NCI-H2227 (cell line): ENCODE data around the gene FRAS1.
"Not testable (repeated sequence)": the region's sequence is repeated elsewhere in the genome, so short reads cannot be mapped to it uniquely, and the experiment has no call there.

Experiments
- DNase-seq: peaks from one replicate; lab custom pipeline; 2025; ENCODE audit not compliant: unreplicated experiment; lab: John Stamatoyannopoulos, UW

FRAS1 gene

DNA sequence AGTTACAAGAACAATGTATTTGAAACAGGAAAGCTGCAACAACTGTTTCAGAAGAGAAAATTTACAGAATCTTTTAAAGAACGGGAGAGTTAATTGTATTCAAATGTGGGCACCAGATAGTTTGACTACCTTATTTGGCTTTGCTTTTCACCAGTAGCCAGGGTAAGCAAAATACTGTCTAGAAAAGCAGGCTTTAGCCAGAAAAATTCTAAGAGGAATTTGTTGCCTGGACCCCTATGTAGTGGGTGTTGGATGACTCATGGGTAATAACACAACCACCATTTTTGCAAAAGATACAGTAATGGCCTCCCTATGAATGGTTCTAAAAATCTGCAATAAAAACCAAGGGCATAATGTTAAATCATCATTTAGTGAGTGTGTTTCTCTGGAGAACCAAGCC is 261.0 kb downstream of the FRAS1 start:
- no peak for DNase-seq

DNA sequence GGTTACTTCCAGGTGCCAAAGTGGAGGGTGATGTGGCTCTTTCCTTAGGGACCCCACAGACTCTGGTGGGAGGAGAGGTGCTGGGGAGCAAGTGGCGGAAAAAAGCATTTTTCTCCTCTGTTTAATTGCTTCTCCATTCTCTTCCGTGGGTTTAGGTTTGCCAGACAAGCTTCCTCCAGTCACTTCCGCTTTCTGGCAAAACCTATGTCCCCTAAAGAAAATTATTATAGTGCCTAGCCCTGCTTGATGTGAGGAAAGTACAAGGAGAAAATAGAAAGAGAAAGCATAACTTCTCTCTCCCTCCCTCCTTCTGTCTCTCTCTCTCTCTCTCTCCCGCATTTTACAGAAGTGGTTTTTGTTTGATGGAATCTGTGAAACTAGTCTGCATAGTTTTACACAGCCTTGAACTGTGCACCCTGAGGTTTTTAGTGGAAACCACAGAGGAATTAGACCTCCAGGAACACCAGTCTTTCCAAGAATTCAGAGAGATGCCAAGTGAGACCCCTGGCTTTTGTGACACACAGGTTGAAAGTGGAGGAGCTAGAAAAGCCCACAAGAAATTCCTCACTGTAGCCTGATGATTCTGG is 263.3 kb downstream of the FRAS1 start:
- DNase-seq = no peak

GRCh38 chr4:78322032-78322431 is 264.9 kb downstream of the FRAS1 start:
- no peak for DNase-seq

- DNase-seq = no peak
Observed at GRCh38 chr4:78323439-78323838, 266.3 kb downstream of the FRAS1 start.

DNA sequence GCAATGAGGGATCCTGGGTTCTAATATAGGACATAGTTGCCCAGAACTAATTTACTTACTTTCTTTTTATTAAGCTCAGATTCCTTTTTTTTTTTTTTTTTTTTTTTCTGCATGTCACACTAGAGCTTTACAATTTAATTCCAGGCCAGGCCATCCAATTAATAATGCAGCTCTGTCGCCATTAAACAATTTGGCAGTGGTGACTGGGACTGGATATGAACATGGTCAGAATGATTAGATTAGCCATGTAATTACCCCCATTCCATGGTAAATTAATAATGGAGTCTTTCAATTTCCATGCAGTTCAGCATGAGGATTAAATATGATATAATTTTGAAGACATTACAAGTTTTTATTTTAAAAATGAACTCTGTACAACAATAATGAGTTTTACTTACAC is 267.5 kb downstream of the FRAS1 start:
- DNase-seq = no peak

- no peak for DNase-seq
Observed at GRCh38 chr4:78325271-78326157, 268.4 kb downstream of the FRAS1 start.

DNA sequence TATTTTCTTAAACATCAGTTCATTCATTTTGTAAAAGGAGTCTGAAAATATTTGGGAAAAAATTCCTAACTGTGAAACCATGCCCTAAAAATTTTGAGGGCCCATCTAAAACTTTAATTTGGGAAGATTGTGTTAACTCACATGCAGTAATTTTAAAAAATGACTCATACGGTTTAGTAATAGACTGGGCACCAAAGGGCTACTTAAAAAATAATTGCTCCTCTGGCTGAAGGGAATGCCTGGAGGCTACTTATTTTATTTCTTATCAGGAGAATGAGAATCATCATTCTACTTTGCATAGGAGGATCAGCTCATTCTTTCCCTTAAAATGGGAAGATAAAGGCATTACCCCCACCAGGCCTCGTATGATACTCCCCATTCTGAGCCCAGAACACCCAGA is 271.5 kb downstream of the FRAS1 start:
- not testable (repeated sequence) for DNase-seq

- DNase-seq = no peak
Observed at GRCh38 chr4:78331186-78331585, 274.1 kb downstream of the FRAS1 start.

DNA sequence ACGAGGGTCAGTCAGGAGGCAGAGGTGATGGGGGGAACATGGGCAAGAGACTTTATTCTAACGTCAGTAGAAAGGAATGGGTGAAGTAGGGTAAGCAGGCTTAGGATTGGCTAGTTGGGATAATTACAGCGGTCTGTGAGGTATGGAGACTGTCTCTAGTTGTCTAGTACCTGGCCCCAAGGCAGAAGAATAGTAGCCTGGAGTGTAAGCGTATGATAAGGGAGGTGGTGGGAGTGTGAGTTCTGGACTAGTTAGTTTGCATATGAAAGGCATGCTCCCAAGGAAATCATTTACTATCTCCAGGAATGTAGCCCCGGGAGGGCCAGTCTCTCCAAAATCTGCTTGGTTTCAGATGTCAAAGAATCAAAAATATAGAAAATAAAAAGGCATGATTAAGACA is 274.8 kb downstream of the FRAS1 start:
- DNase-seq = no peak

- no peak for DNase-seq
Observed at GRCh38 chr4:78332976-78333375, 275.9 kb downstream of the FRAS1 start.

DNA sequence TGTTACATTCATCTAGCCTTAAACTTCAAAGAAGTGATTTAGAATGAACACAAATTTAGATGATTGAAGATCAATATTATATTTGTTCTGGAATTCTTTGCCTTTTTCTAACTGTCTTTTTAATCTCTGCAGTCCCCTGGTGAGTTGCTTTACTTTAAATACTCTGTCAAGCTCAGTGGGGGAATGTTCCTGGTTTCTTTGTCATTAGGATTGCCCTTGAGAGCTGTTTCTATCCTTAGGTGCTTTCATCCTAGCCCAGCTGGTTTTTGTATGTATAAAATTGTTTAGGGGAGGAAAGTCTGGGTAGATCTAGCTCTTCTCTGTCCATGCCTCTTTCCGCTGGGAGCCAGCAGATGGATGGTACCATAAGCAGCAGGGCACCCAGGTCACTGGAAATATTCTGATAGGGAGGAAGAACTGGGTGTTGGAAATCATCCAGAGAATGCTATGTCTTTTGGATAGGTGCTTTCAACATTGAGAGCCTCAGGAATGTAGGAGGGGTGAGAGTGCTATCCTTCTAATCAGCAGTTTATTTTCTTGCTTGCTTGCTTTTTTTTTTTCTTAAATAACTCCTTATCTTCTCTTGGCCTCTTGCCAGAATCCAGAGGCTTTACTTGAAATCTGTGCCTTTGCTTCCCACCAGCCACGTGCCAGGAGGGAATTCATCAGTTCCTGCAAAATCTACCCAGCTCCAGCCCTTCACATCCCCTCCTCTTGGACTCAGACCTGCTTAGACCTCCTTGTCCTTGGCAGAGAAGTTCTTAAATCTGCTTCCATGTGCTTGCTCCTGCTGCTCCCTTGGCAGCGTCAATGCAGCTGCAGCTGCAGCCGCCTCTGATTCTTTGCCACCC is 279.2 kb downstream of the FRAS1 start:
- no peak for DNase-seq

DNA sequence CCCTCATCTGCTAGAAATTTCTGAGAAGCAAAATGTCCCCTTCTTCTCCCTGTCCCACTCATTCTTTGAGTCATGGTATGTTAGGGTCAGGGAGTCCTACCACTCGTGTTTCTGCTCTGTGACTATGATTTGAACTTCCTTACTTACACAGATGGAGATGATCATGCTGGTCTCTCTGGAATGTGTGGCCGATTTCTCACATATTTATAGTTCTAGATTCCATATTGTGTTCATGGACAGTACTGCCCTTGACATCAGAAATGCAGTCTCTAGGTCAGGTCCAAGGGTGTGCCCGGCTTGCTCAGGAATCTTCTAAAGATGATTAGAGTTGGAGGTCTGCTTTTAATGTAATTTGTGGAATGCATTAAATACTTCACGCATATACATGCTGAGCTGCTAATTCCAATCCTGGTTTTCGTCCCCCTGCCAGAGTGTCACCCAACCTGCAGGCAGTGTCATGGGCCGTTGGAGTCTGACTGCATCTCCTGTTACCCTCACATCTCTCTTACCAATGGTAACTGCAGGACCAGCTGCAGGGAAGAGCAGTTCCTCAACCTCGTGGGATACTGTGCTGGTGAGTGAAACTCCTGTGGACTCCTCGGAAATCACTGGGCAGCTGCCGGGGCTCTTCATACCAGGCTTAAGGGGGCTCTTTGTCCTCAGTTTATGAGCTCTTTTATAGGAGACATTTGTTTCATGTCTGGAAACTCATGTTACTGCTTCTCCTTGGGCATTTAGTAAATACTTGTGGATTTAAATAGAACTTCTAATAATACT is 280.3 kb downstream of the FRAS1 start:
- no peak for DNase-seq

DNA sequence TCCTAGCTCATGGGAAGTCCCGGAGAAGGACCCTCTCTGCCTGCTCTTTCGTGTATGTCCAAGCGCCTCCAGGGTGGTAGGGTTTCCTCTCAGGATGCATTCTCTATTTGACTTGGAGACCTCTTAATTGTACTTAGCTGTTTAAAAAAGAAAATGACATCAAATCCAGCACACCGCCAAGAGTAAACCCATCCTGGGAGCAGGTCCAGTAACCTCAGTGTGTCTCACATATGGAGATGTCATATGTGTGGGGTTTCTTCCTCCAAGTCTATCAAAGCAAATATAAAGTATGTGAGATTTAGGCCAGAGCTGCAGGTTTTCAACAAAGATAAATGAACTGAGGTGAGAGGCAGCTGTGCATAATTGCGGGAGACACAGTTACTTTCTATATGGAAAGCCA is 285.0 kb downstream of the FRAS1 start:
- DNase-seq = no peak

- DNase-seq = no peak
Observed at GRCh38 chr4:78343682-78344081, 286.6 kb downstream of the FRAS1 start.

DNA sequence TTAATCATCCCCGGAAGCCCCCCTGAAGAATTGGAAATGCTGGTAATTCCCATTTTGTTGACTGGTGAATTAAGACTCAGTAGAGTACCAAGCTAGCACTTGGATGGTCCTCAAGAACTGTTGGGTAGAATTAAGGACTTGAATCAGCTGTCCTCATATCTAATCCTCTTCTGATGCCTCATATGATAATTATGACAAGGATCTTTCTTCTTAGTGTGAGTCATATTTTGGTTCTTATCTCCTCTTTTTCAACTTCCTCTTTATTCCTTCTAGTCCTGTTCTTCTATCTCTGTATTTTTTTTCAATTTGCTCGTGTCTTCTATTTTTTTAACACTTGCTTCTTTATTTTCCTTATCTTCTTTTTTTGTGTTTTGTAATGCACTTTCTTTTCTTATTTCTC is 288.1 kb downstream of the FRAS1 start:
- no peak for DNase-seq

DNA sequence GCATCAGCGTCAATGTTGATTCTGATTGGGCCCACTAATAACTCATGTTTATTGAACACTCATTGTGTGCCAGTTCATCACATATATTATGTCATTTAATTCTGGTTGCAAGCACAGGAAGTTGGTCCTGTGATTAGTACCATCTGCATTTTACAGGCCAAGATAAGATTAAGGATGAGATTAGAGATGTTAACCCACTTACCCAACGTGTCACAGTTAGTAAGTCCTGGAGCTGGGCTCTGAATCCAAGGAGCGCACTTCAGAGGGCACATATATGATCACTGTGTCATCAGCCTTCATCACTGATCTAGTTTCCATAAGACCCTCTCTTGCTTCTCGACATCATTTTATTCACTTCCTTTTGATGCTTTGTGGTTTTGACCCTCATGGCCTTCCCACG is 289.1 kb downstream of the FRAS1 start:
- DNase-seq = no peak

DNA sequence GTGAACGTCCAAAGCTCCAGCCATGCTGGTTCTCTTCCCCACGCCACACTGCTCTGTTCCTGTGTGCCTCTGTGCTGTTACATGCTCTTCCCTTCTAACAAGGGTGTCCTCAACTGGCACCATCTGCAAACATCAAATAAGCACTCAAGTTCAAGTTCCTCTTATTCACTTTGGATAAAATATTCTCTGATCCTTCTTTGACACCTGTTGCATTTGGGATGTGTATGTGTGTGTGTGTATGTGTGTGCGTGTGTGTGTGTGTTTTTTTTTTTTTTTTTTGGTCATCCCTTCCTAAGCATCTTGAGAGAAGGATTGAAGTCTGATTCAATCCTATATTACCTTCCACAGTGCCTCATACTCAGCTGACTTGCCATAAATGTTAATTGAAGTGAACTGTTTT is 290.4 kb downstream of the FRAS1 start:
- no peak for DNase-seq

GRCh38 chr4:78353921-78354320 is 296.8 kb downstream of the FRAS1 start:
- DNase-seq = no peak

- no peak for DNase-seq
Observed at GRCh38 chr4:78354782-78355181, 297.7 kb downstream of the FRAS1 start.

- no peak for DNase-seq
Observed at GRCh38 chr4:78355306-78355705, 298.2 kb downstream of the FRAS1 start.

DNA sequence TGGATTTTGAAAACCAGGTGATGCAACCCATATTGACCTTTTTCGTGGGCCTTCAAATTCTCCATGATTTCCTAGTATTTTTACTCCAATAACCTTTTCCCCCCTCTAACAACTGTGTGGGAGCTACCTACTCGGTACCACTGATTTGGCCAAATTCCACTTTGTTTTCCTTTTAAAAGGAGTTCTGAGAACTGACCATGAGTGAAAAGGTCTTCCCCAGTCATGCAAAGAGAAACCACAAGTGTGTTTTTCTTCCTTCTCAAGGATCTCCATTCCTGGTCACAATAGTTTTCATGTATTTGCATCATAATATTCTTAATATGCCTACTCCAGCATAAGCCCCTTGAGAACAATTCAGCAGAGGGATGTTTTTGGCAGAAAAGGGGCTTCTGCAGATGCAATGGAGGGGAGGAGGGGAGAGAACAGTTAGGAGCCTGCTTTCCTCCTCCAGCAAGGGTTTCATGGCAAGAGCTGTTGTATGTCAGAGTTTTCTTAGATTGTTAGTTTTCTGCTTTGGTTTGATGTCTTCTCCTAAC is 299.2 kb downstream of the FRAS1 start:
- no peak for DNase-seq
